ENCODE measurements around the gene RPL39L.

GRCh38 chr3:187186801-187187421 is 47.6 kb upstream of the RPL39L start:
- TF ChIP-seq YY1 (IDR thresholded peaks at IDR 0.05; ENCODE audit: insufficient read depth, insufficient read length) (no peak), ZNF274 (IDR thresholded peaks at IDR 0.05; ENCODE audit: low read depth, low read length) (no peak), SUZ12 (IDR thresholded peaks at IDR 0.05; ENCODE audit: extremely low read depth, insufficient read depth, insufficient read length) (no peak)
